ENCODE data around the gene KRTAP5-3.

- TF ChIP-seq CTCF (conservative IDR thresholded peaks at IDR 0.05) (no peak), EZH2 (IDR thresholded peaks at IDR 0.05; ENCODE audit: low read depth) (no peak)
Measured at GRCh38 chr11:1623716-1624115, 15.5 kb upstream of the KRTAP5-3 start.

Measured in PC-9 (cell line).